Measurements from ENCODE around the gene SNTG2. TPM values are rescaled to one million over a fixed set of nuclear protein-coding genes. Genes with fewer than 3 reads are reported as not detected.
A peak's percentile ranks its signal among the peaks of the same experiment; 100 is the strongest.

The SNTG2 gene
- polyA plus RNA-seq, 3 donors, result not detected

GRCh38 chr2:1162246-1162645 lies 211.6 kb downstream of the SNTG2 start:
- no peak for DNase-seq
- intact Hi-C loops (cut with micrococcal nuclease), result no loop called here
- WGBS (ENCODE audit: insufficient coverage), result 92% methylated on average over 4 of the region's 8 CpGs
- H3K27ac Mint-ChIP-seq, result no peak overlapping the region
- no peak overlapping the region for H3K4me2 ChIP-seq (replicated peaks; ENCODE audit: extremely low read depth, low read length, poor library complexity, severe bottlenecking)
- H3K27me3 ChIP-seq (ENCODE audit: control insufficient read depth in 2 of 2, insufficient read depth in 2 of 2, low read length in 2 of 2), result no peaks in the 10 kb centered on the region
- H3K79me2 ChIP-seq (ENCODE audit: insufficient read depth, low read length), result no peaks in the 10 kb centered on the region
- H3K36me3 Mint-ChIP-seq, result no peaks in the 10 kb centered on the region
- H3K27ac ChIP-seq (ENCODE audit: low read depth in 1 of 2, low read length in 2 of 2), result no peak overlapping the region
- H3K9me3 ChIP-seq (replicated peaks in 1 of 2; ENCODE audit: control insufficient read depth in 1 of 2, insufficient read depth in 1 of 2, low read length in 2 of 2), result peaks cover 29% of the 10 kb centered on the region in 2 donors
- no peak overlapping the region for H3K9ac ChIP-seq (ENCODE audit: insufficient read depth, low read length, poor library complexity, severe bottlenecking)
- H3K4me3 ChIP-seq (replicated peaks in 1 of 3; ENCODE audit: low read depth in 2 of 3, low read length in 3 of 3), result no peak overlapping the region
- peaks cover 19 to 33% (median 25%) of the 10 kb centered on the region in 7 donors for H3K9me3 Mint-ChIP-seq
- H4K20me1 ChIP-seq (ENCODE audit: insufficient read depth, low read length), result no peaks in the 10 kb centered on the region
- H3K4me3 Mint-ChIP-seq, result no peak overlapping the region
- peaks cover 0 to 7% (median 1%) of the 10 kb centered on the region in 3 donors for H3K27me3 Mint-ChIP-seq (ENCODE audit: low read depth in 3 of 3)
- H2AFZ ChIP-seq (ENCODE audit: insufficient read depth, low read depth, low read length, poor library complexity, severe bottlenecking), result no peak overlapping the region
- no peaks in the 10 kb centered on the region for H3K4me1 Mint-ChIP-seq
- H3K36me3 ChIP-seq (replicated peaks in 1 of 2; ENCODE audit: control insufficient read depth in 1 of 2, insufficient read depth in 2 of 2, low read length in 2 of 2), result no peaks in the 10 kb centered on the region
- no peak for TF ChIP-seq CTCF (IDR thresholded peaks at IDR 0.05)
- no peaks in the 10 kb centered on the region for H3K4me1 ChIP-seq (ENCODE audit: control insufficient read depth in 1 of 2, insufficient read depth in 2 of 2, low read length in 2 of 2)

- H3K4me1 ChIP-seq (ENCODE audit: control insufficient read depth in 1 of 2, insufficient read depth in 2 of 2, low read length in 2 of 2), result no peaks in the 10 kb centered on the region
- no peaks in the 10 kb centered on the region for H3K27me3 ChIP-seq (ENCODE audit: control insufficient read depth in 2 of 2, insufficient read depth in 2 of 2, low read length in 2 of 2)
- peak overlapping the region in 3 of 7 donors; percentile 34 to 61 (median 47) for H3K27ac Mint-ChIP-seq
- H3K27ac ChIP-seq (ENCODE audit: low read depth in 1 of 2, low read length in 2 of 2), result no peak overlapping the region
- 19% methylated on average over 11 of the region's 12 CpGs for WGBS (ENCODE audit: insufficient coverage)
- DNase-seq, result no peak
- intact Hi-C loops (cut with micrococcal nuclease), result no loop called here
- no peak overlapping the region for H2AFZ ChIP-seq (ENCODE audit: insufficient read depth, low read depth, low read length, poor library complexity, severe bottlenecking)
- H3K4me1 Mint-ChIP-seq, result no peaks in the 10 kb centered on the region
- no peak overlapping the region for H3K4me3 ChIP-seq (replicated peaks in 1 of 3; ENCODE audit: low read depth in 2 of 3, low read length in 3 of 3)
- H3K27me3 Mint-ChIP-seq (ENCODE audit: low read depth in 3 of 3), result peaks cover 0 to 7% (median 1%) of the 10 kb centered on the region in 3 donors
- H3K4me2 ChIP-seq (replicated peaks; ENCODE audit: extremely low read depth, low read length, poor library complexity, severe bottlenecking), result no peak overlapping the region
- H3K36me3 Mint-ChIP-seq, result no peaks in the 10 kb centered on the region
- H3K9me3 ChIP-seq (replicated peaks in 1 of 2; ENCODE audit: control insufficient read depth in 1 of 2, insufficient read depth in 1 of 2, low read length in 2 of 2), result peaks cover 29 to 33% of the 10 kb centered on the region in 2 donors
- no peaks in the 10 kb centered on the region for H3K79me2 ChIP-seq (ENCODE audit: insufficient read depth, low read length)
- no peak overlapping the region for H3K4me3 Mint-ChIP-seq
- no peak overlapping the region for H3K9ac ChIP-seq (ENCODE audit: insufficient read depth, low read length, poor library complexity, severe bottlenecking)
- TF ChIP-seq CTCF (IDR thresholded peaks at IDR 0.05), result no peak
- H3K9me3 Mint-ChIP-seq, result peaks cover 20 to 37% (median 25%) of the 10 kb centered on the region in 7 donors
- H4K20me1 ChIP-seq (ENCODE audit: insufficient read depth, low read length), result no peaks in the 10 kb centered on the region
- H3K36me3 ChIP-seq (replicated peaks in 1 of 2; ENCODE audit: control insufficient read depth in 1 of 2, insufficient read depth in 2 of 2, low read length in 2 of 2), result no peaks in the 10 kb centered on the region
These were observed 212.3 kb downstream of the SNTG2 start for GRCh38 chr2:1162768-1163584.

Data from CD14-positive monocyte (primary cell).